HCT116 (cell line): Measurements from ENCODE around the gene SYNC. TPM values are rescaled to one million over a fixed set of nuclear protein-coding genes. Genes with fewer than 3 reads are reported as not detected.

Experiments
- ATAC-seq: fragments of 200-7000 bp; cut with Tn5 transposase; 2 replicates; pipeline ENCODE4 v1.9.1; 2020; ENCODE audit warnings: mild to moderate bottlenecking, moderate library complexity
- BruUV-seq: library from RNA; stranded (reverse); fragments of 400-500 nt; replicated peaks from 2 replicates; lab custom pipeline; 2021; lab: Mats Ljungman, UMichigan
- CTCF ChIA-PET: fragments of 300-600 bp; sonication (Branson Sonifier 250); formaldehyde crosslinking; loops from one replicate; lab custom pipeline; 2021; ENCODE audit warnings: antibody characterized with exemption; lab: Charles Lee
- POLR2A ChIA-PET: fragments of 300-600, 350-600 bp; sonication (Branson Sonifier 250); formaldehyde crosslinking; loops from one replicate; lab custom pipeline; 2021; ENCODE audit warnings: antibody characterized with exemption; lab: Charles Lee
- RAD21 ChIA-PET, 2 experiments: fragments of 300-600 bp; sonication (Branson Sonifier 250); formaldehyde crosslinking; loops; one replicate each; lab custom pipeline; 2023; ENCODE audit warnings: low total read pairs in 2 of 2; ENCODE audit not compliant: uncharacterized antibody in 2 of 2, unreplicated experiment in 2 of 2, low non-redundant PET in 1 of 2; lab: Charles Lee
- DNase-seq: peaks from one replicate; pipeline ENCODE4 v3.0.0-alpha.2; 2010; ENCODE audit warnings: low read depth, low spot score
- H2AFZ ChIP-seq: fragments of 200-600 bp; shearing (Covaris generic), sonication (generic); 2 replicates; pipeline ENCODE4 v1.6.1; 2017; ENCODE audit warnings: low read depth, mixed run types, mixed read lengths, antibody characterized with exemption, low read length; ENCODE audit not compliant: poor library complexity, severe bottlenecking
- H3K27ac ChIP-seq: 2 replicates; pipeline ENCODE4 v1.5.1; 2012; ENCODE audit warnings: low read depth, low read length
- H3K27me3 ChIP-seq: fragments of 200-600 bp; sonication (generic); 2 replicates; pipeline ENCODE4 v1.6.1; 2016; ENCODE audit warnings: mixed run types, low read length, mixed read lengths; ENCODE audit not compliant: insufficient read depth
- H3K36me3 ChIP-seq, 2 experiments: fragments of 200-500 bp in 1 of 2; fragments of 200-600 bp in 1 of 2; sonication (Bioruptor generic) in 1 of 2; sonication (generic) in 1 of 2; 2 replicates each; pipeline versions ENCODE4 v1.5.1 to v1.6.1; 2014 to 2016; ENCODE audit warnings: low read length in 2 of 2, inconsistent platforms in 1 of 2, mixed read lengths in 1 of 2, mixed run types in 1 of 2; ENCODE audit not compliant: insufficient read depth in 2 of 2, control insufficient read depth in 1 of 2
- H3K4me1 ChIP-seq, 2 experiments: fragments of 200-600 bp in 1 of 2; sonication (generic) in 1 of 2; 2 replicates each; pipeline versions ENCODE4 v1.5.1 to v1.6.1; 2012 to 2017; ENCODE audit warnings: low read length in 2 of 2, inconsistent platforms in 1 of 2, mild to moderate bottlenecking in 1 of 2, mixed read lengths in 1 of 2, mixed run types in 1 of 2, moderate library complexity in 1 of 2; ENCODE audit not compliant: insufficient read depth in 2 of 2, control insufficient read depth in 1 of 2
- H3K4me2 ChIP-seq: fragments of 200-600 bp; sonication (generic); 2 replicates; pipeline ENCODE4 v1.6.1; 2017; ENCODE audit warnings: mixed run types, low read length, mixed read lengths
- H3K4me3 ChIP-seq, 2 experiments: fragments of 200-600 bp in 1 of 2; sonication (generic) in 1 of 2; replicated peaks in 1 of 2; 2 replicates each; pipeline ENCODE4 v1.5.1; 2011 to 2016; ENCODE audit warnings: low read length in 2 of 2, control low read depth in 1 of 2, low read depth in 1 of 2, mild to moderate bottlenecking in 1 of 2, mixed read lengths in 1 of 2, mixed run types in 1 of 2
- H3K79me2 ChIP-seq: fragments of 200-600 bp; sonication (generic); 2 replicates; pipeline ENCODE4 v1.6.1; 2017; ENCODE audit warnings: mild to moderate bottlenecking, mixed run types, low read length, moderate library complexity, mixed read lengths; ENCODE audit not compliant: insufficient read depth
- H3K9ac ChIP-seq: fragments of 200-600 bp; sonication (generic); 2 replicates; pipeline ENCODE4 v1.6.1; 2016; ENCODE audit warnings: low read length, mixed read lengths
- H3K9me2 ChIP-seq: fragments of 200-600 bp; sonication (generic), shearing (Covaris generic); 2 replicates; pipeline ENCODE4 v1.6.1; 2017; ENCODE audit warnings: mixed run types, mild to moderate bottlenecking, moderate library complexity; ENCODE audit not compliant: insufficient read depth
- H3K9me3 ChIP-seq, 2 experiments: fragments of 200-500 bp in 1 of 2; fragments of 200-600 bp in 1 of 2; sonication (Bioruptor generic) in 1 of 2; sonication (generic) in 1 of 2; 2 replicates each; pipeline ENCODE4 v1.6.1; 2014 to 2017; ENCODE audit warnings: low read length in 2 of 2, mixed read lengths in 2 of 2, inconsistent platforms in 1 of 2, low read depth in 1 of 2, mild to moderate bottlenecking in 1 of 2, mixed run types in 1 of 2, moderate library complexity in 1 of 2; ENCODE audit not compliant: control insufficient read depth in 1 of 2, insufficient read depth in 1 of 2
- H4K20me1 ChIP-seq: fragments of 200-600 bp; sonication (generic), shearing (Covaris generic); 2 replicates; pipeline ENCODE4 v1.6.1; 2017; ENCODE audit warnings: mixed run types, mild to moderate bottlenecking, moderate library complexity; ENCODE audit not compliant: insufficient read depth
- CBX3 ChIP-seq: IDR thresholded peaks from 2 replicates; pipeline ENCODE4 v1.6.1; 2012; ENCODE audit warnings: low read depth
- CEBPB ChIP-seq: IDR thresholded peaks from 2 replicates; pipeline ENCODE4 v1.6.1; 2012; ENCODE audit warnings: low read depth
- EGR1 ChIP-seq: IDR thresholded peaks from 2 replicates; pipeline ENCODE4 v1.6.1; 2012; ENCODE audit warnings: low read depth
- EZH2 ChIP-seq: fragments of 200-600 bp; sonication (generic); IDR thresholded peaks from 2 replicates; pipeline ENCODE4 v1.6.1; 2017; ENCODE audit warnings: antibody characterized with exemption, mixed run types
- EZH2phosphoT487 ChIP-seq: fragments of 200-600 bp; IDR thresholded peaks from 2 replicates; pipeline ENCODE4 v1.6.1; 2018; ENCODE audit warnings: antibody characterized with exemption, borderline replicate concordance
- FOSL1 ChIP-seq: IDR thresholded peaks from 2 replicates; pipeline ENCODE4 v1.6.1; 2012; ENCODE audit warnings: low read depth
- RAD21 ChIP-seq: IDR thresholded peaks from 2 replicates; pipeline ENCODE4 v1.6.1; 2012; ENCODE audit warnings: low read depth, mild to moderate bottlenecking
- SIN3A ChIP-seq: IDR thresholded peaks from 2 replicates; pipeline ENCODE4 v1.6.1; 2012; ENCODE audit warnings: low read depth
- SP1 ChIP-seq: IDR thresholded peaks from 2 replicates; pipeline ENCODE4 v1.6.1; 2012; ENCODE audit warnings: low read depth
- SRF ChIP-seq: IDR thresholded peaks from 2 replicates; pipeline ENCODE4 v1.6.1; 2012; ENCODE audit warnings: low read depth
- TCF7L2 ChIP-seq: IDR thresholded peaks from 2 replicates; pipeline ENCODE4 v1.7.0; 2011; ENCODE audit warnings: borderline replicate concordance, inconsistent platforms; ENCODE audit not compliant: insufficient read depth, insufficient read length; ENCODE audit errors: extremely low read depth
- YY1 ChIP-seq: IDR thresholded peaks from 2 replicates; pipeline ENCODE4 v1.6.1; 2011; ENCODE audit warnings: low read length, low read depth, moderate library complexity, mild to moderate bottlenecking; ENCODE audit not compliant: insufficient replicate concordance; ENCODE audit errors: extremely low read depth
- ZFX ChIP-seq: fragments of 450-650 bp; IDR thresholded peaks from 2 replicates; pipeline ENCODE4 v1.6.1; 2017
- ZNF274 ChIP-seq: fragments of 200-500 bp; sonication (Bioruptor generic); IDR thresholded peaks from 2 replicates; pipeline ENCODE4 v1.6.1; 2014; ENCODE audit warnings: mild to moderate bottlenecking, low read depth, low read length, inconsistent platforms
- intact Hi-C: fragments of 100-400 bp; cut with micrococcal nuclease; formaldehyde crosslinking; loops from 2 replicates; pipeline ENCODE4 v1.10.0; 2022
- total RNA-seq: library from RNA; stranded (reverse); gene quantifications from one replicate; pipeline ENCODE4 v1.2.1, GENCODE V29; 2021; ENCODE audit not compliant: unreplicated experiment
- TF ChIP-seq, protein P1 (sequence below): IDR thresholded peaks from 2 replicates; pipeline ENCODE4 v1.6.1; 2012; ENCODE audit warnings: low read depth
- TF ChIP-seq, protein P2 (sequence below): IDR thresholded peaks from 2 replicates; pipeline ENCODE4 v1.6.1; 2012

SYNC gene
- total RNA-seq, 1 experiment from 2014 or later: 1.3 TPM

DNA sequence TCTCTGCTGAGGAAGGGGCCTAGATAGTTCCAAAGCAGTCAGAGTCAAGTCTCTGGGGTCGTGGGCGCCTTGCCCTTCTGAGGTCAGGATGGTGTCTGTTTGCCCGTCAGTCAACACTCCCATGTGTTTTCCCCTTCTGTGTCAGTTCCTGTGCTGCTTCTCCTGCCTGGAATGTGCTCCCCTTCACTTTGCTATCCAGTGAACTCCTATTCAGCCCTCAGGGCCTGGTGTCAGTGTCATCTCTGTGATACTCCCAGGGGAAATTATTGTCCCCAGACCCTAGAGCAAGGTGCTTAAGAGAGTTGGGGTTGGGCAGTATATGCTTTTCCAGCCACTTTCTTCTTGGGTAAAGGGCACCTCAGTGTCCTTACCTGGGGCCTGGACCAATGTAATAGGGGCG lies 45.8 kb upstream of the SYNC start:
- H3K4me1 ChIP-seq: peaks cover 28 to 39% of the 10 kb centered on the region in 2 experiments
- no peak overlapping the region for H3K4me2 ChIP-seq
- POLR2A ChIA-PET: no interaction called here
- H3K9me2 ChIP-seq: no peaks in the 10 kb centered on the region
- H2AFZ ChIP-seq: no peak overlapping the region
- RAD21 ChIA-PET: no interaction called here
- H3K9ac ChIP-seq: no peak overlapping the region
- intact Hi-C loops: no loop called here
- H3K79me2 ChIP-seq: peaks cover 68% of the 10 kb centered on the region
- ATAC-seq (no peak), DNase-seq (no peak)
- H3K27ac ChIP-seq: no peak overlapping the region
- no TSS peak for BruUV-seq
- no peaks in the 10 kb centered on the region for H3K27me3 ChIP-seq
- TF ChIP-seq, protein P1, sequence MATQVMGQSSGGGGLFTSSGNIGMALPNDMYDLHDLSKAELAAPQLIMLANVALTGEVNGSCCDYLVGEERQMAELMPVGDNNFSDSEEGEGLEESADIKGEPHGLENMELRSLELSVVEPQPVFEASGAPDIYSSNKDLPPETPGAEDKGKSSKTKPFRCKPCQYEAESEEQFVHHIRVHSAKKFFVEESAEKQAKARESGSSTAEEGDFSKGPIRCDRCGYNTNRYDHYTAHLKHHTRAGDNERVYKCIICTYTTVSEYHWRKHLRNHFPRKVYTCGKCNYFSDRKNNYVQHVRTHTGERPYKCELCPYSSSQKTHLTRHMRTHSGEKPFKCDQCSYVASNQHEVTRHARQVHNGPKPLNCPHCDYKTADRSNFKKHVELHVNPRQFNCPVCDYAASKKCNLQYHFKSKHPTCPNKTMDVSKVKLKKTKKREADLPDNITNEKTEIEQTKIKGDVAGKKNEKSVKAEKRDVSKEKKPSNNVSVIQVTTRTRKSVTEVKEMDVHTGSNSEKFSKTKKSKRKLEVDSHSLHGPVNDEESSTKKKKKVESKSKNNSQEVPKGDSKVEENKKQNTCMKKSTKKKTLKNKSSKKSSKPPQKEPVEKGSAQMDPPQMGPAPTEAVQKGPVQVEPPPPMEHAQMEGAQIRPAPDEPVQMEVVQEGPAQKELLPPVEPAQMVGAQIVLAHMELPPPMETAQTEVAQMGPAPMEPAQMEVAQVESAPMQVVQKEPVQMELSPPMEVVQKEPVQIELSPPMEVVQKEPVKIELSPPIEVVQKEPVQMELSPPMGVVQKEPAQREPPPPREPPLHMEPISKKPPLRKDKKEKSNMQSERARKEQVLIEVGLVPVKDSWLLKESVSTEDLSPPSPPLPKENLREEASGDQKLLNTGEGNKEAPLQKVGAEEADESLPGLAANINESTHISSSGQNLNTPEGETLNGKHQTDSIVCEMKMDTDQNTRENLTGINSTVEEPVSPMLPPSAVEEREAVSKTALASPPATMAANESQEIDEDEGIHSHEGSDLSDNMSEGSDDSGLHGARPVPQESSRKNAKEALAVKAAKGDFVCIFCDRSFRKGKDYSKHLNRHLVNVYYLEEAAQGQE: no peak
- TF ChIP-seq CEBPB (no peak), EZH2 (no peak), ZFX (no peak), EGR1 (no peak), SP1 (no peak), CBX3 (no peak), SRF (no peak), TCF7L2 (no peak), SIN3A (no peak), ZNF274 (no peak), FOSL1 (no peak), RAD21 (no peak), EZH2phosphoT487 (no peak), YY1 (no peak)
- TF ChIP-seq, protein P2, sequence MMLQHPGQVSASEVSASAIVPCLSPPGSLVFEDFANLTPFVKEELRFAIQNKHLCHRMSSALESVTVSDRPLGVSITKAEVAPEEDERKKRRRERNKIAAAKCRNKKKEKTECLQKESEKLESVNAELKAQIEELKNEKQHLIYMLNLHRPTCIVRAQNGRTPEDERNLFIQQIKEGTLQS: no peak
- peaks cover 0 to 6% of the 10 kb centered on the region in 2 experiments; a peak in 1 of 4 replicates for H3K36me3 ChIP-seq
- H3K9me3 ChIP-seq: no peaks in the 10 kb centered on the region
- CTCF ChIA-PET: interaction anchor here (1.7 kb wide), 1 partner anchor 25 kb away, joined by 4 read pairs; no protein-coding TSS in a partner anchor
- no peaks in the 10 kb centered on the region for H4K20me1 ChIP-seq
- H3K4me3 ChIP-seq: no peak overlapping the region
